Heart left ventricle (tissue), 16 donors: ENCODE measurements around the gene NXN. TPM values are rescaled to one million over a fixed set of nuclear protein-coding genes. Genes with fewer than 3 reads are reported as not detected.

ENCODE experiments used
- ATAC-seq, 4 donors: fragments of 200-7000 bp; cut with Tn5 transposase; one replicate each; pipeline ENCODE4 v1.9.1; 2020 to 2022; ENCODE audit warnings: moderate library complexity in 4 of 4, mild to moderate bottlenecking in 3 of 4, moderate number of reproducible peaks in 1 of 4
- DNase-seq, 5 donors: peaks; one replicate each; pipeline ENCODE4 v3.0.0-alpha.2; 2020
- H3K27ac ChIP-seq, 12 donors: fragments of 200-600 bp; sonication (generic) in 4 of 12; one replicate each; pipeline versions ENCODE4 v1.5.0 to v1.8.0; 2016 to 2022; ENCODE audit warnings: mild to moderate bottlenecking in 2 of 12
- H3K27me3 ChIP-seq, 9 donors: fragments of 200-600 bp; sonication (generic) in 2 of 9; one replicate each; pipeline versions ENCODE4 v1.5.1 to v1.8.0; 2016 to 2022; ENCODE audit warnings: mild to moderate bottlenecking in 3 of 9
- H3K36me3 ChIP-seq, 9 donors: fragments of 200-600 bp; sonication (generic) in 2 of 9; one replicate each; pipeline versions ENCODE4 v1.5.0 to v1.8.0; 2018 to 2022; ENCODE audit warnings: mild to moderate bottlenecking in 2 of 9
- H3K4me1 ChIP-seq, 12 donors: fragments of 200-600 bp; sonication (generic) in 4 of 12; one replicate each; pipeline versions ENCODE4 v1.5.0 to v1.8.0; 2016 to 2022; ENCODE audit warnings: mild to moderate bottlenecking in 3 of 12
- H3K4me3 ChIP-seq, 12 donors: fragments of 200-600 bp; sonication (generic) in 4 of 12; one replicate each; pipeline versions ENCODE4 v1.5.0 to v1.8.0; 2017 to 2022; ENCODE audit warnings: mild to moderate bottlenecking in 9 of 12, moderate library complexity in 4 of 12
- H3K9me3 ChIP-seq, 12 donors: fragments of 200-600 bp; sonication (generic) in 4 of 12; one replicate each; pipeline versions ENCODE4 v1.5.0 to v1.8.0; 2016 to 2022; ENCODE audit warnings: mild to moderate bottlenecking in 1 of 12
- CTCF ChIP-seq, 12 donors: fragments of 200-600 bp; sonication (generic) in 4 of 12; IDR thresholded peaks; one replicate each; pipeline versions ENCODE4 v1.5.0 to v1.8.0; 2018 to 2022; ENCODE audit warnings: antibody characterized with exemption in 12 of 12, mild to moderate bottlenecking in 5 of 12
- POLR2A ChIP-seq, 2 donors: fragments of 450-650 bp; IDR thresholded peaks; one replicate each; pipeline ENCODE4 v1.6.1; 2017; ENCODE audit warnings: antibody characterized with exemption in 2 of 2, mild to moderate bottlenecking in 2 of 2, moderate library complexity in 2 of 2
- WGBS, 4 donors: extraction: QIAGEN DNeasy Blood & Tissue Kit in 2 of 4; methylation state at CpG; one replicate each; pipeline versions ENCODE4 v1.1.5 to v1.1.7; 2013 to 2018; 5-methylcytosine and 5-hydroxymethylcytosine counted together
- intact Hi-C, 10 donors: fragments of 100-400 bp; cut with DNase I; formaldehyde crosslinking; loops; one replicate each; pipeline versions ENCODE4 v1.11.1 to v1.14.2; 2022
- polyA plus RNA-seq, 2 donors: library from polyadenylated mRNA; stranded (reverse); fragments of 200-250 nt; gene quantifications; one replicate each; pipeline ENCODE4 v1.2.3, GENCODE V29; 2013
- total RNA-seq, 9 donors: library from RNA; depleted of rRNA in 2 of 9; stranded (reverse); fragments of >200 nt in 2 of 9; fragmentation: NEBNext Ultra II Directional in 3 of 9; extraction: Animal tissue kit (Norgen Biotek cat#: 25700) in 3 of 9; gene quantifications; one replicate each; pipeline versions ENCODE4 v1.1.0 to v1.2.4, GENCODE V29; 2016 to 2023
- donor health status: ischemic (EF 13 %, LVEDD 7.1; RV severe dilation, severe dysfunction).
- donor health status: healthy with polysubstance abuse.
- donor health status: DM: no; HTN: yes; CAD: no.
- donor health status: DM: no; HTN: no; CAD: no.
- donor health status: ischemic (EF 25% LVEDD 6.9; RV normal size, moderate dysfunction).
- donor health status: ischemic (EF 25% LVEDD 5.7; RV mildly dilated, moderate dysfunction).
- donor health status: healthy.
- donor health status: DM: yes; HTN: yes; CAD: no.
- donor health status: ischemic (EF 35%, LVEDD 5.7; RV mildly dilated, moderate dysfunction).
- donor health status: nonischemic (EF 11% LVEDD 7.7; RV severe dilation, severe dysfunction).
- donor health status: DM: yes; HTN: yes; CAD: no.
- donor health status: PGD.
- donor health status: ischemic (EF 29% LVEDD 5.4; RV normal size, mild dysfunction).
- donor health status: nonischemic (EF 23%, LVEDD 6.1; RV moderate dilation, normal function).

The NXN gene
- total and polyA plus RNA-seq, 11 donors, result 8.6 to 20.3 (median 14.1) TPM

DNA sequence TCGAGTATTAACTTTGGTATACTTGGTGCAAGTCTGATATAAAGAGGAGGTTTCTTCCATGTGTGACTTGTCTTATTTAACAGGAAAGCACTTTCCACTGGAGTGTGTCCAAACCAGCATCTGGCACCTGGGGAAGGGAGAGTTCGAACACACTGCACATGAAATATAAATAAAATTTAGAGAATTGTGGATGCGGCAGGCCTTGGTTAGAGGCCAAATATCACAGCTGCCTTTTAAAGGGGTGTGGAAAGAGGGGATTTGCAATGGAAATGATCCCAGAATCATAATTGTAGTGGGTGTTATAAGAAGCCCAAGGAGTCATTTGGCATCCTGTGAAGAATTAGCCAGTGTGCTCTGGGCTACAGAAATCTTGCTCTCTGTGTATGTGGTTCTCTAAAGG lies 4.3 kb upstream of the NXN start:
- no peak for TF ChIP-seq CTCF (IDR thresholded peaks at IDR 0.05)
- no peak for TF ChIP-seq POLR2A (IDR thresholded peaks at IDR 0.05)
- no peak for DNase-seq
- Histone ChIP-seq H3K36me3 (no peaks in the 10 kb centered on the region), H3K4me1 (peaks cover 0 to 16% (median 10%) of the 10 kb centered on the region in 12 donors), H3K4me3 (no peak overlapping the region), H3K9me3 (no peaks in the 10 kb centered on the region), H3K27me3 (no peaks in the 10 kb centered on the region), H3K27ac (no peak overlapping the region)
- no peak for ATAC-seq
- intact Hi-C loops, result loop anchor here in 3 of 10 donors (5.0 to 10.0 kb wide), 2 partner anchors 269 to 572 kb away; partner anchors contain the start of gene VPS53 (in 1 of the 3)
- WGBS, 4 donors, result 55 to 70% (median 62%) methylated on average over 3 of the region's 3 CpGs

DNA sequence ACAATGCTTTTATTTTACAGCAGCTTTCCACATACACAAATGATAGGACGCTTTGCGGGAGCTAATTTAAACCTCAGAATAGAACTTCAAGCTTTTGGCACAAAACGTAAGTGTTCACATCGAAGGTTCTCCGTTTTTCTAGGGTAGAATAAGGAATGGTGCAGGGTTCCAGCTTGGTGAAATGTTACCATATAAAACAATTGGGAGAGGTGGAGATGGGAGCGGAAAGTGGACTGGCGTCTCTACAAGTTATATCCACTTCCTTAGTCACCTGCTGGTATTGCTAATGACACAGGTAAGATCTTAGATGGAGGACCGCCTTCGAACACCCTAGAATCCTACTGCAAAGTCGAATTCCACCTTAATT lies 1.7 kb upstream of the NXN start:
- peaks cover 0 to 21% (median 0%) of the 10 kb centered on the region in 9 donors for H3K27me3 ChIP-seq
- H3K27ac ChIP-seq, result no peak overlapping the region
- TF ChIP-seq CTCF (IDR thresholded peaks at IDR 0.05) (peak in 2 of 12 donors; percentile 17 to 18), POLR2A (IDR thresholded peaks at IDR 0.05) (no peak)
- H3K9me3 ChIP-seq, result no peaks in the 10 kb centered on the region
- intact Hi-C loops, result loop anchor here in 9 of 10 donors (1.0 to 10.0 kb wide), 8 partner anchors 100 to 569 kb away; partner anchors contain the start of gene VPS53 (in 2 of the 9)
- no peak for DNase-seq
- peak overlapping the region in 1 of 12 donors; percentile 76 for H3K4me3 ChIP-seq
- H3K4me1 ChIP-seq, result peaks cover 0 to 34% (median 18%) of the 10 kb centered on the region in 12 donors
- no peak for ATAC-seq
- H3K36me3 ChIP-seq, result no peaks in the 10 kb centered on the region
- WGBS, 4 donors, result 37 to 41% (median 38%) methylated on average over 10 of the region's 10 CpGs

GRCh38 chr17:980406-981291 lies 1.1 kb upstream of the NXN start:
- peak overlapping the region; percentile 57 to 95 (median 82) for H3K27ac ChIP-seq
- H3K27me3 ChIP-seq, result peaks cover 0 to 21% (median 0%) of the 10 kb centered on the region in 9 donors
- intact Hi-C loops, result loop anchor here in 9 of 10 donors (1.0 to 10.0 kb wide), 8 partner anchors 100 to 568 kb away; partner anchors contain the start of gene VPS53 (in 2 of the 9)
- TF ChIP-seq POLR2A (IDR thresholded peaks at IDR 0.05) (no peak), CTCF (IDR thresholded peaks at IDR 0.05) (peak; percentile 59 to 86 (median 76))
- DNase-seq (peak; percentile 71 to 83 (median 79)), ATAC-seq (peak; percentile 56 to 83 (median 70))
- no peaks in the 10 kb centered on the region for H3K36me3 ChIP-seq
- H3K9me3 ChIP-seq, result no peaks in the 10 kb centered on the region
- peaks cover 0 to 41% (median 21%) of the 10 kb centered on the region in 12 donors for H3K4me1 ChIP-seq
- peak overlapping the region in 11 of 12 donors; percentile 45 to 91 (median 77) for H3K4me3 ChIP-seq
- WGBS, 4 donors, result 29 to 36% (median 31%) methylated on average over 43 of the region's 43 CpGs

DNA sequence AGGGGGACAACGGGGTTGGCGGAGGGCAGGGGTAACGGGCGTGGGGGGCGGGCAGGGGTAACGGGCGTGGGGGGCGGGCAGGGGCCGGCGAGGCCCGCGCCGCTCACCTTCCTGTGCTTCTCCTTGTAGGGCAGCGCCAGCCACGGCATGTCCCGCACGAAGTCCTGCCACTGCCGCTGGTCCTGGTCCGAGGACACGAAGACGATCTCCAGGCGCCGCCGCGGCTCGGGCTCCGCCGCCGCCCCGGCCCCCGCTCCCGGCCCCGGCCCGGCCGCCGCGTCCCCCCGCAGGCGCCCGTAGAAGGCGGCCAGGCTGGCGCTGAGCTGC lies 401 bp downstream of the NXN start:
- ATAC-seq (peak in 2 of 4 donors; percentile 57 to 60), DNase-seq (no peak)
- H3K27me3 ChIP-seq, result peaks cover 0 to 21% (median 0%) of the 10 kb centered on the region in 9 donors
- H3K9me3 ChIP-seq, result no peaks in the 10 kb centered on the region
- peak overlapping the region in 9 of 12 donors; percentile 51 to 95 (median 76) for H3K27ac ChIP-seq
- peaks cover 0 to 50% (median 25%) of the 10 kb centered on the region in 12 donors for H3K4me1 ChIP-seq
- H3K4me3 ChIP-seq, result peak overlapping the region in 11 of 12 donors; percentile 70 to 91 (median 77)
- TF ChIP-seq CTCF (IDR thresholded peaks at IDR 0.05) (no peak), POLR2A (IDR thresholded peaks at IDR 0.05) (no peak)
- 0 to 1% (median 1%) methylated on average over 13 to 39 of the region's 42 CpGs; no CpG with 5 or more reads in 1 of the 4 donors for WGBS, 4 donors
- intact Hi-C loops, result loop anchor here (1.0 to 10.0 kb wide), 15 partner anchors 18 to 197 kb away; partner anchors contain the start of genes GLOD4 (in 1 of the 10), MRM3 (in 1 of the 10) and TIMM22 (in 1 of the 10)
- no peaks in the 10 kb centered on the region for H3K36me3 ChIP-seq
